ENCODE results near the gene CYP27B1.

CYP27B1 gene

GRCh38 chr12:57767305-57767698 lies 424 bp upstream of the CYP27B1 start:
- H3K36me3 ChIP-seq (ENCODE audit: control insufficient read depth in 1 of 2, insufficient read depth in 2 of 2, low read length in 2 of 2), result peaks cover 5 to 19% of the 10 kb centered on the region in 2 donors
- peaks cover 30 to 41% of the 10 kb centered on the region in 2 donors for H3K4me1 ChIP-seq (ENCODE audit: control insufficient read depth in 1 of 2, insufficient read depth in 2 of 2, low read length in 2 of 2)
- peak overlapping the region in 1 of 2 donors; percentile 77 for H3K4me3 ChIP-seq (ENCODE audit: low read depth in 1 of 2, low read length in 2 of 2)
- H3K27me3 ChIP-seq (ENCODE audit: control insufficient read depth in 1 of 2, insufficient read depth in 2 of 2, low read length in 2 of 2), result peaks cover 25 to 33% of the 10 kb centered on the region in 2 donors
- no peak overlapping the region for H3K9ac ChIP-seq (ENCODE audit: low read depth in 1 of 2, low read length in 2 of 2)
- no peak overlapping the region for H3K27ac ChIP-seq (ENCODE audit: low read depth, low read length)
- H3K9me3 ChIP-seq (ENCODE audit: control insufficient read depth in 1 of 2, low read length in 2 of 2), result no peaks in the 10 kb centered on the region

- Histone ChIP-seq H3K4me1 (ENCODE audit: control insufficient read depth in 1 of 2, insufficient read depth in 2 of 2, low read length in 2 of 2) (peaks cover 23 to 32% of the 10 kb centered on the region in 2 donors), H3K9ac (ENCODE audit: low read depth in 1 of 2, low read length in 2 of 2) (peak overlapping the region; percentile 7 to 67), H3K36me3 (ENCODE audit: control insufficient read depth in 1 of 2, insufficient read depth in 2 of 2, low read length in 2 of 2) (peaks cover 5 to 19% of the 10 kb centered on the region in 2 donors), H3K27ac (ENCODE audit: low read depth, low read length) (no peak overlapping the region), H3K9me3 (ENCODE audit: control insufficient read depth in 1 of 2, low read length in 2 of 2) (no peaks in the 10 kb centered on the region), H3K27me3 (ENCODE audit: control insufficient read depth in 1 of 2, insufficient read depth in 2 of 2, low read length in 2 of 2) (peaks cover 25 to 33% of the 10 kb centered on the region in 2 donors), H3K4me3 (ENCODE audit: low read depth in 1 of 2, low read length in 2 of 2) (peak overlapping the region; percentile 77 to 83)
Measured at GRCh38 chr12:57765698-57766463, 997 bp downstream of the CYP27B1 start.

GRCh38 chr12:57765003-57765697 lies 1.7 kb downstream of the CYP27B1 start:
- peaks cover 25 to 33% of the 10 kb centered on the region in 2 donors for H3K27me3 ChIP-seq (ENCODE audit: control insufficient read depth in 1 of 2, insufficient read depth in 2 of 2, low read length in 2 of 2)
- peak overlapping the region; percentile 77 to 83 for H3K4me3 ChIP-seq (ENCODE audit: low read depth in 1 of 2, low read length in 2 of 2)
- H3K9ac ChIP-seq (ENCODE audit: low read depth in 1 of 2, low read length in 2 of 2), result peak overlapping the region; percentile 53 to 67
- H3K36me3 ChIP-seq (ENCODE audit: control insufficient read depth in 1 of 2, insufficient read depth in 2 of 2, low read length in 2 of 2), result peaks cover 0 to 19% of the 10 kb centered on the region in 2 donors
- no peaks in the 10 kb centered on the region for H3K9me3 ChIP-seq (ENCODE audit: control insufficient read depth in 1 of 2, low read length in 2 of 2)
- H3K4me1 ChIP-seq (ENCODE audit: control insufficient read depth in 1 of 2, insufficient read depth in 2 of 2, low read length in 2 of 2), result peaks cover 19 to 29% of the 10 kb centered on the region in 2 donors
- H3K27ac ChIP-seq (ENCODE audit: low read depth, low read length), result no peak overlapping the region

- H3K4me3 ChIP-seq (ENCODE audit: low read depth in 1 of 2, low read length in 2 of 2), result peak overlapping the region; percentile 77 to 83
- H3K27me3 ChIP-seq (ENCODE audit: control insufficient read depth in 1 of 2, insufficient read depth in 2 of 2, low read length in 2 of 2), result peaks cover 25 to 33% of the 10 kb centered on the region in 2 donors
- H3K9ac ChIP-seq (ENCODE audit: low read depth in 1 of 2, low read length in 2 of 2), result peak overlapping the region; percentile 53 to 67
- no peaks in the 10 kb centered on the region for H3K9me3 ChIP-seq (ENCODE audit: control insufficient read depth in 1 of 2, low read length in 2 of 2)
- peaks cover 19 to 29% of the 10 kb centered on the region in 2 donors for H3K4me1 ChIP-seq (ENCODE audit: control insufficient read depth in 1 of 2, insufficient read depth in 2 of 2, low read length in 2 of 2)
- H3K27ac ChIP-seq (ENCODE audit: low read depth, low read length), result no peak overlapping the region
- peaks cover 0 to 15% of the 10 kb centered on the region in 2 donors for H3K36me3 ChIP-seq (ENCODE audit: control insufficient read depth in 1 of 2, insufficient read depth in 2 of 2, low read length in 2 of 2)
Measured at GRCh38 chr12:57764662-57765002, 2.2 kb downstream of the CYP27B1 start.

GRCh38 chr12:57763881-57764661 lies 2.8 kb downstream of the CYP27B1 start:
- H3K36me3 ChIP-seq (ENCODE audit: control insufficient read depth in 1 of 2, insufficient read depth in 2 of 2, low read length in 2 of 2), result peaks cover 0 to 11% of the 10 kb centered on the region in 2 donors
- H3K4me3 ChIP-seq (ENCODE audit: low read depth in 1 of 2, low read length in 2 of 2), result peak overlapping the region; percentile 77 to 83
- peak overlapping the region in 1 of 2 donors; percentile 67 for H3K9ac ChIP-seq (ENCODE audit: low read depth in 1 of 2, low read length in 2 of 2)
- peaks cover 25 to 33% of the 10 kb centered on the region in 2 donors for H3K27me3 ChIP-seq (ENCODE audit: control insufficient read depth in 1 of 2, insufficient read depth in 2 of 2, low read length in 2 of 2)
- H3K4me1 ChIP-seq (ENCODE audit: control insufficient read depth in 1 of 2, insufficient read depth in 2 of 2, low read length in 2 of 2), result peaks cover 19 to 29% of the 10 kb centered on the region in 2 donors
- H3K9me3 ChIP-seq (ENCODE audit: control insufficient read depth in 1 of 2, low read length in 2 of 2), result no peaks in the 10 kb centered on the region
- H3K27ac ChIP-seq (ENCODE audit: low read depth, low read length), result no peak overlapping the region

GRCh38 chr12:57762463-57762862 lies 4.4 kb downstream of the CYP27B1 start:
- Histone ChIP-seq H3K9me3 (ENCODE audit: control insufficient read depth in 1 of 2, low read length in 2 of 2) (no peaks in the 10 kb centered on the region), H3K4me1 (ENCODE audit: control insufficient read depth in 1 of 2, insufficient read depth in 2 of 2, low read length in 2 of 2) (peaks cover 19 to 29% of the 10 kb centered on the region in 2 donors), H3K9ac (ENCODE audit: low read depth in 1 of 2, low read length in 2 of 2) (no peak overlapping the region), H3K36me3 (ENCODE audit: control insufficient read depth in 1 of 2, insufficient read depth in 2 of 2, low read length in 2 of 2) (peaks cover 0 to 14% of the 10 kb centered on the region in 2 donors), H3K27ac (ENCODE audit: low read depth, low read length) (no peak overlapping the region), H3K4me3 (ENCODE audit: low read depth in 1 of 2, low read length in 2 of 2) (no peak overlapping the region), H3K27me3 (ENCODE audit: control insufficient read depth in 1 of 2, insufficient read depth in 2 of 2, low read length in 2 of 2) (peaks cover 25 to 33% of the 10 kb centered on the region in 2 donors)

- H3K9ac ChIP-seq (ENCODE audit: low read depth in 1 of 2, low read length in 2 of 2), result no peak overlapping the region
- H3K4me3 ChIP-seq (ENCODE audit: low read depth in 1 of 2, low read length in 2 of 2), result no peak overlapping the region
- H3K36me3 ChIP-seq (ENCODE audit: control insufficient read depth in 1 of 2, insufficient read depth in 2 of 2, low read length in 2 of 2), result peaks cover 0 to 14% of the 10 kb centered on the region in 2 donors
- no peak overlapping the region for H3K27ac ChIP-seq (ENCODE audit: low read depth, low read length)
- H3K27me3 ChIP-seq (ENCODE audit: control insufficient read depth in 1 of 2, insufficient read depth in 2 of 2, low read length in 2 of 2), result peaks cover 18 to 25% of the 10 kb centered on the region in 2 donors
- peaks cover 15 to 28% of the 10 kb centered on the region in 2 donors for H3K4me1 ChIP-seq (ENCODE audit: control insufficient read depth in 1 of 2, insufficient read depth in 2 of 2, low read length in 2 of 2)
- H3K9me3 ChIP-seq (ENCODE audit: control insufficient read depth in 1 of 2, low read length in 2 of 2), result no peaks in the 10 kb centered on the region
Measured at GRCh38 chr12:57761391-57761998, 5.4 kb downstream of the CYP27B1 start.

- H3K9me3 ChIP-seq (ENCODE audit: control insufficient read depth in 1 of 2, low read length in 2 of 2), result no peaks in the 10 kb centered on the region
- H3K27me3 ChIP-seq (ENCODE audit: control insufficient read depth in 1 of 2, insufficient read depth in 2 of 2, low read length in 2 of 2), result peaks cover 7 to 15% of the 10 kb centered on the region in 2 donors
- peaks cover 0 to 14% of the 10 kb centered on the region in 2 donors for H3K36me3 ChIP-seq (ENCODE audit: control insufficient read depth in 1 of 2, insufficient read depth in 2 of 2, low read length in 2 of 2)
- H3K27ac ChIP-seq (ENCODE audit: low read depth, low read length), result no peak overlapping the region
- H3K4me1 ChIP-seq (ENCODE audit: control insufficient read depth in 1 of 2, insufficient read depth in 2 of 2, low read length in 2 of 2), result peaks cover 8 to 25% of the 10 kb centered on the region in 2 donors
- no peak overlapping the region for H3K9ac ChIP-seq (ENCODE audit: low read depth in 1 of 2, low read length in 2 of 2)
- no peak overlapping the region for H3K4me3 ChIP-seq (ENCODE audit: low read depth in 1 of 2, low read length in 2 of 2)
Measured at GRCh38 chr12:57760347-57760982, 6.4 kb downstream of the CYP27B1 start.

GRCh38 chr12:57759360-57759980 lies 7.4 kb downstream of the CYP27B1 start:
- H3K36me3 ChIP-seq (ENCODE audit: control insufficient read depth in 1 of 2, insufficient read depth in 2 of 2, low read length in 2 of 2), result peaks cover 0 to 14% of the 10 kb centered on the region in 2 donors
- H3K27me3 ChIP-seq (ENCODE audit: control insufficient read depth in 1 of 2, insufficient read depth in 2 of 2, low read length in 2 of 2), result peaks cover 0 to 6% of the 10 kb centered on the region in 2 donors
- no peak overlapping the region for H3K9ac ChIP-seq (ENCODE audit: low read depth in 1 of 2, low read length in 2 of 2)
- H3K4me1 ChIP-seq (ENCODE audit: control insufficient read depth in 1 of 2, insufficient read depth in 2 of 2, low read length in 2 of 2), result peaks cover 9 to 17% of the 10 kb centered on the region in 2 donors
- H3K27ac ChIP-seq (ENCODE audit: low read depth, low read length), result no peak overlapping the region
- H3K4me3 ChIP-seq (ENCODE audit: low read depth in 1 of 2, low read length in 2 of 2), result no peak overlapping the region
- H3K9me3 ChIP-seq (ENCODE audit: control insufficient read depth in 1 of 2, low read length in 2 of 2), result no peaks in the 10 kb centered on the region

All from duodenal mucosa (tissue), 2 donors.